Measurements from ENCODE around the gene MALAT1. TPM values are rescaled to one million over a fixed set of nuclear protein-coding genes. Genes with fewer than 3 reads are reported as not detected.
"Not testable (repeated sequence)": the region's sequence is repeated elsewhere in the genome, so short reads cannot be mapped to it uniquely, and the experiment has no call there.

MALAT1 gene
- total RNA-seq, 1 experiment from 2014 or later = 6,000 TPM

GRCh38 chr11:65506772-65507505 lies 8.1 kb downstream of the MALAT1 start:
- ChIA-PET RAD21 (ENCODE audit: low non-redundant PET in 1 of 2, low total read pairs in 2 of 2, uncharacterized antibody in 2 of 2, unreplicated experiment in 2 of 2) (interaction anchor here (0.8 to 2.8 kb wide), 6 partner anchors 15 to 157 kb away, joined by 3 to 14 read pairs (median 3); no protein-coding TSS in a partner anchor), CTCF (interaction anchor here (0.8 to 6.1 kb wide), 7 partner anchors 29 to 154 kb away, joined by 3 to 31 read pairs (median 5); partner anchors contain the start of gene TIGD3), POLR2A (interaction anchor here (0.6 to 26.7 kb wide), 27 partner anchors 9 to 395 kb away, joined by 3 to 1499 read pairs (median 6); partner anchors contain the start of genes DPF2, FAM89B, MALAT1 and NEAT1)
- no TSS peak for BruUV-seq (replicated peaks)
- DNase-seq (ENCODE audit: low read depth, low spot score) = peak; percentile 91
- peak; percentile 54 for TF ChIP-seq POLR2A (IDR thresholded peaks at IDR 0.05; ENCODE audit: borderline replicate concordance, extremely low read depth, insufficient read depth, insufficient read length)
- TF ChIP-seq YY1 (IDR thresholded peaks at IDR 0.05; ENCODE audit: extremely low read depth, insufficient replicate concordance, low read depth, low read length) = peak; percentile 4
- no peak for TF ChIP-seq MAX (IDR thresholded peaks at IDR 0.05)
- TF ChIP-seq POLR2AphosphoS5 (IDR thresholded peaks at IDR 0.05; ENCODE audit: low read depth, low read length) = peak; percentile 83
- no peak for TF ChIP-seq ZFX (IDR thresholded peaks at IDR 0.05)
- TF ChIP-seq ZNF274 (IDR thresholded peaks at IDR 0.05; ENCODE audit: low read depth, low read length) = no peak
- no peak for TF ChIP-seq CTCF (IDR thresholded peaks at IDR 0.05 in 2 of 3, conservative IDR thresholded peaks at IDR 0.05 in 1 of 3; ENCODE audit: borderline replicate concordance in 1 of 3, insufficient read depth in 1 of 3, low read depth in 2 of 3, low read length in 2 of 3)
- TF ChIP-seq ZBTB33 (IDR thresholded peaks at IDR 0.05; ENCODE audit: extremely low read depth, insufficient replicate concordance, low read length) = peak; percentile 37
- TF ChIP-seq JUND (IDR thresholded peaks at IDR 0.05) = no peak
- TF ChIP-seq CBX3 (IDR thresholded peaks at IDR 0.05; ENCODE audit: low read depth) = no peak
- no peak for TF ChIP-seq SRF (IDR thresholded peaks at IDR 0.05; ENCODE audit: low read depth)
- peak; percentile 58 for TF ChIP-seq TCF7L2 (IDR thresholded peaks at IDR 0.05; ENCODE audit: borderline replicate concordance, extremely low read depth, insufficient read depth, insufficient read length)
- Histone ChIP-seq H3K27ac (ENCODE audit: low read depth, low read length) (peak overlapping the region; percentile 83), H3K36me3 (ENCODE audit: control insufficient read depth in 1 of 2, insufficient read depth in 2 of 2, low read length in 2 of 2) (peaks cover 38 to 40% of the 10 kb centered on the region in 2 experiments), H4K20me1 (ENCODE audit: insufficient read depth) (peaks cover 41% of the 10 kb centered on the region), H3K9me2 (ENCODE audit: insufficient read depth) (no peaks in the 10 kb centered on the region), H3K9ac (ENCODE audit: low read length) (peak overlapping the region; percentile 45), H3K4me1 (ENCODE audit: control insufficient read depth in 1 of 2, insufficient read depth in 2 of 2, low read length in 2 of 2) (peaks cover 50 to 80% of the 10 kb centered on the region in 2 experiments), H3K4me2 (ENCODE audit: low read length) (peak overlapping the region; percentile 85), H3K79me2 (ENCODE audit: insufficient read depth, low read length) (peaks cover 47% of the 10 kb centered on the region), H3K9me3 (ENCODE audit: control insufficient read depth in 1 of 2, insufficient read depth in 1 of 2, low read depth in 1 of 2, low read length in 2 of 2) (no peaks in the 10 kb centered on the region), H2AFZ (ENCODE audit: low read depth, low read length, poor library complexity, severe bottlenecking) (no peak overlapping the region), H3K27me3 (ENCODE audit: insufficient read depth, low read length) (no peaks in the 10 kb centered on the region), H3K4me3 (replicated peaks in 1 of 2; ENCODE audit: low read depth in 1 of 2, low read length in 2 of 2) (peak overlapping the region; percentile 7 to 17; a peak in 1 of 4 replicates)
- peak; percentile 60 for ATAC-seq
- intact Hi-C loops (cut with micrococcal nuclease) = loop anchor here (2.0 to 5.0 kb wide), 2 partner anchors 34 to 125 kb away; partner anchors contain the start of gene SLC25A45

- H2AFZ ChIP-seq (ENCODE audit: low read depth, low read length, poor library complexity, severe bottlenecking); H3K36me3 ChIP-seq (ENCODE audit: control insufficient read depth in 1 of 2, insufficient read depth in 2 of 2, low read length in 2 of 2); ATAC-seq; H3K9me3 ChIP-seq (ENCODE audit: control insufficient read depth in 1 of 2, insufficient read depth in 1 of 2, low read depth in 1 of 2, low read length in 2 of 2); H3K9me2 ChIP-seq (ENCODE audit: insufficient read depth); H3K79me2 ChIP-seq (ENCODE audit: insufficient read depth, low read length); intact Hi-C loops (cut with micrococcal nuclease); H4K20me1 ChIP-seq (ENCODE audit: insufficient read depth); DNase-seq (ENCODE audit: low read depth, low spot score); H3K9ac ChIP-seq (ENCODE audit: low read length); H3K27me3 ChIP-seq (ENCODE audit: insufficient read depth, low read length); H3K4me2 ChIP-seq (ENCODE audit: low read length); BruUV-seq (replicated peaks); CTCF ChIA-PET; H3K4me3 ChIP-seq (replicated peaks in 1 of 2; ENCODE audit: low read depth in 1 of 2, low read length in 2 of 2); H3K27ac ChIP-seq (ENCODE audit: low read depth, low read length): not testable (repeated sequence)
- peaks cover 10 to 41% of the 10 kb centered on the region in 2 experiments for H3K4me1 ChIP-seq (ENCODE audit: control insufficient read depth in 1 of 2, insufficient read depth in 2 of 2, low read length in 2 of 2)
- ChIA-PET RAD21 (ENCODE audit: low non-redundant PET in 1 of 2, low total read pairs in 2 of 2, uncharacterized antibody in 2 of 2, unreplicated experiment in 2 of 2) (interaction anchor here in 1 of 2 experiments (0.6 kb wide), 1 partner anchor 27 kb away, joined by 3 read pairs; no protein-coding TSS in a partner anchor), POLR2A (interaction anchor here (1.2 kb wide), 1 partner anchor 90 kb away, joined by 5 read pairs; the partner anchor contains the start of gene NEAT1)
These were observed 13.5 kb downstream of the MALAT1 start for GRCh38 chr11:65512311-65512710.

Measured in HCT116 (cell line).